GM12892 (cell line): Measurements from ENCODE around the gene WNT16.

ENCODE experiments used
- POLR2A ChIP-seq: IDR thresholded peaks from 2 replicates; pipeline ENCODE4 v1.6.1; 2011; ENCODE audit warnings: low read depth, low read length, control low read depth
- POLR2AphosphoS5 ChIP-seq: IDR thresholded peaks from 2 replicates; pipeline ENCODE4 v1.6.1; 2011; ENCODE audit warnings: low read depth, low read length, control low read depth
- TAF1 ChIP-seq: IDR thresholded peaks from 2 replicates; pipeline ENCODE4 v1.6.1; 2011; ENCODE audit warnings: low read depth, mild to moderate bottlenecking, control low read depth, low read length, borderline replicate concordance

DNA sequence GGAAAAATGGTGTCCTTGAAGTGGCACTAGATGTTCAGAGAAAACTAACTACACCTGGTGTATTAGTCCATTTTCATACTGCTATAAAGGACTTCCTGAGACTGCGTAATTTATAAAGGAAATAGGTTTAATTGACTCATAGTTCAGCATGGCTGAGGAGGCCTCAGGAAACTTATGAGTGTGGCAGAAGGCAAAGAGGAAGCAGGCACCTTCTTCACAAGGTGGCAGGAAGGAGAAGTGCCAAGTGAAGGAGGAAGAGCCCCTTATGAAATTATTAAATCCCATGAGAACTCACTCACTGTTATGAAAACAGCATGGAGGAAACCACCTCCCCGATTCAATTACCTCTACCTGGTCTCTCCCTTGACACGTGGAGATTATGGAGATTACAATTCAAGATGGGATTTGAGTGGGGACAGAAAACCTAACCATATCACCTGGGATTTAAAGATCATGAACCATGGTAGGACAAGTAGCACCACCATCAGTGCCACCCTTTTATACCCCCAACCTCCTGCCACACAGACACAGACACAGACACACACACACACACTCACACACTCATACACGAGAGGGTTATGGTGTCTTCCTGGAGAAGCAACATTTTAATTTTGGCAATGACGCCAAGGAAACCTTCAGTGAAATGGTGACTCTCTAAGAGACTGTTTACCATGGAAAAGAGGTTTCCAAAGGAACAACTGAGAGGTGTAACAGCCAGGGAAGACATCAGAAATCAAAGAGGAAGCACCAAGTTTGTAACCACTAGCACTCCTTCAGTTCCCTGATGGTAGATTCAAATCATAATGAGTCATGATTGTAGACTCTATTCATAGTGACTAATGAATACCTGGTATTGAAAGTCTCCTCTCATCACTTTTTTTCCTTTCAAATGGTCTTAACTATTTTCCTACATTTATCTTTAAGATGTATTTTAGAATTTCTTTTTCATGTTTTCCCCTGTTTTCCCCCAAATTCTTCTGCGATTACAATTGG lies 41.8 kb upstream of the WNT16 start:
- no peak for TF ChIP-seq POLR2A
- no peak for TF ChIP-seq TAF1
- no peak for TF ChIP-seq POLR2AphosphoS5
